Neural progenitor cell (in vitro differentiated cells): Measurements from ENCODE around the gene TSLP.

ENCODE experiments used
- CTCF ChIP-seq: fragments of 200-600 bp; sonication (generic); IDR thresholded peaks from 2 replicates; pipeline ENCODE4 v1.5.1; 2017; ENCODE audit warnings: antibody characterized with exemption, mild to moderate bottlenecking
- EZH2phosphoT487 ChIP-seq: fragments of 200-600 bp; sonication (generic); IDR thresholded peaks from 2 replicates; pipeline ENCODE4 v1.6.1; 2017; ENCODE audit warnings: antibody characterized with exemption

- no peak for TF ChIP-seq EZH2phosphoT487
- TF ChIP-seq CTCF, result no peak
Measured at GRCh38 chr5:111117136-111117535, 45.6 kb downstream of the TSLP start.
